Frontal cortex (tissue), 4 donors: ENCODE measurements around the gene GPHA2. TPM values are rescaled to one million over a fixed set of nuclear protein-coding genes. Genes with fewer than 3 reads are reported as not detected.

Experiments
- DNase-seq, 2 donors: peaks; one replicate each; pipeline ENCODE4 v3.0.0; 2012; ENCODE audit warnings: low spot score in 2 of 2
- FAIRE-seq: peaks from 2 replicates; lab custom pipeline; 2012; peaks lifted over from hg19 to GRCh38; lab: Jason Lieb, UNC
- total RNA-seq: library from RNA; depleted of rRNA; stranded (reverse); fragments of >200 nt; gene quantifications from one replicate; pipeline ENCODE4 v1.2.3, GENCODE V29; 2014
- donor health status: control.
- donor health status: control.
- donor health status: control.

GPHA2 gene
- total RNA-seq, 1 donor from 2014 or later: not detected

GRCh38 chr11:64914123-64914522 lies 21.6 kb downstream of the GPHA2 start:
- FAIRE-seq (no peak), DNase-seq (no peak)

DNA sequence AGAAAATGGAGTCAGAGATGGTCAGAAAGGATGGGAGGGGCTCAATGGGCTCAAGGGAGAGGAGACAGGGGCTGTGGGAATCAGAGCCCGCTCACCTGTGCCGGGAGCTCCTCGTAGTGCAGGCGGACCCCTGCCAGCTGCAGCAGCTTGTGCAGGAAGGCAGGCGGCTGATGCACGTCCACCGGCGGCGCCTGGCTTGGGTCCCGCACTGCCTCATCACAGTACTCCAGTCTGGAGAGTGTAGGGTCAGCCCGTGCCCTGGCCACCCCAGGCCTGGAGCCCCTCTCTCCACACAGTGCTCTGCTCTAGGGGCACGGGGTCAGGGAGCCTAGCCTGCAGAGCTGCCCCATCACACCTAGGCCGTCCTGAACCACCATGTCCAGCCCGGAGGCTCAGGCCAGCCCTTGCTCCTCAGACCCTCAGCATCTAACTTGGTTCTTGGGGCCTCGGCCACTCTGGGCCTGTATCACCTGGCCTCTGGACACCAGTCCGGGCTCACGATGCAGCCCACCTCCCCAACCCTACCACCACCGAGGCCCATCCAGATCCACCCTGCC lies 22.4 kb downstream of the GPHA2 start:
- no peak for FAIRE-seq
- no peak for DNase-seq

GRCh38 chr11:64911689-64912088 lies 24.0 kb downstream of the GPHA2 start:
- FAIRE-seq (no peak), DNase-seq (no peak)

DNA sequence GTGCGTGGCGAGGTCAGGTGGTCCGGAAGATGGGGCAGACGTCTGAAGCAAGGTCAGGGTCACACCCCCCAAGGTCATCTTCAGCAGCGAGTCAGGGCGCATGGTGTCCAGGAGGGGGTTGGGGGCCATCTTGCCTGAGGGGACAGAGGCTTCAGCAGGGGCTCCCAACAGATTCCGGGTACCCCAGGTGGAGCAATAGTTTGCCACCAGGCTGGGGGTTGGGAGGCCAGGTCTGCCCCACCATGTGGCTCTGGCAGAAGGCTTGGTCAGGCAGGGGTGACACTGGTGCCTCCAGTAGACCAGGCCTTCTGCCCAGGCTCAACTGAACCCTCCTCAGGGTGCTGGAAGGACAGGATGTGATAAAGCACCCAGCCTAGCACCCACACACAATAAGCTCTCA lies 24.6 kb downstream of the GPHA2 start:
- no peak for DNase-seq
- no peak for FAIRE-seq

DNA sequence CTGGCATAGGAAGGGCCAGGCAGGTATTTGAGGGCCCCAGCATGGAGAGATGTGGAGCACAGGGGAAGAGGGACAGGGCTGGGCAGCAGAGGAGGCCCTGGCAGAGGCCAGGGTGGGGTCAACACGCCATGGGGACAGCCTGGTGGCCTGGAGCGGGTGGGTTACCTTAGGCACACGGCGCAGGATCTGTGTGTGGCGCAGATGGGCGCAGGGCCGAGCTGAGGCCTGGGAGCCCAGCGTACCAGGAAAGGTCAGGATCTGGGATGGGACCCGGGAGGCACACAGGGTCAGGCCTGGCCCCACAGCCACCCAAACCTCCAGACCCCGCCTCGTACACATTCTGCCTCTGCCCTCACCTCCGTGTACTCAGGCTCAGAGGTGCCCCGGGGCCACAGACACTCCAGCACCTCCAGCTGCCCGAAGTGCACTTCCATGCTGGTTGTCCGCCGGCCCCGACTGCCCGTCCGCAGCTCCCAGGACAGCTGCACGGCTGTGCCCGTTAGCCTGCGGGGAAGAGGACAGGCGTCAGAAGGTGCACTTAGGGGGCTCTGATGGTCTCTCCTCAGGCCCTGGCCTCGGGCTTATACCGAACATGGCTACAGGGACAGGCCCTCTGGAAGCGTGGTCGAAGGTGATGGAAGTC lies 25.1 kb downstream of the GPHA2 start:
- DNase-seq (no peak), FAIRE-seq (no peak)

GRCh38 chr11:64909653-64910343 lies 25.9 kb downstream of the GPHA2 start:
- no peak for FAIRE-seq
- no peak for DNase-seq

- no peak for DNase-seq
- FAIRE-seq: no peak
Observed at GRCh38 chr11:64908766-64909165, 26.9 kb downstream of the GPHA2 start.

- DNase-seq (no peak), FAIRE-seq (no peak)
Observed at GRCh38 chr11:64906314-64906635, 29.4 kb downstream of the GPHA2 start.

GRCh38 chr11:64905516-64906313 lies 30.0 kb downstream of the GPHA2 start:
- FAIRE-seq (no peak), DNase-seq (no peak)

DNA sequence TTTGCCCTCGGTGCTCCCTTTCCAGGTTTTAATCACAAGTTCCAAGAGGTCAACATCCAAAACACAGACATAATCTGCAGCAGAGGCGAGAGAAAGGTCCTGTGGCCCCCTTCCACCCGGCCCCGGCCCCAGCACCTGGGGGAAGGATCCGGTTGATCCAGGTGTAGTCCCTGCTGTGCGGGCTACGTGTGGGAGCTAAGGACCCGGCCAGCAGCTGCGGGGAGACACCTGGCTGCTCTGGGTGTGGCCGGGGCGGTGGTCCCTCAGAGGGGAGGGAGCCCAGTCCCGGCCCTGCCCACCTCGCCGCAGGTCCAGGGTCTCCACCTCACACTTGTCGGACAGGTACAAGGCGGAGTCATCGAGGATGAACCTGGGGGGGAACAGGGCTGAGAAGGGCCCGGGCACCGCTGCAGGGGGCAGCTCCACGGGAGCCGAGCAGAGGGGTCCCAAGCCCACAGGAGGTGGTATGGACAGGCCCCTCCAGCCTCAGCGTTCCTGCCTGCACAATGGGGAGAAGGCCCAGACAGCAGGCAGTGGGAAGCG lies 32.3 kb downstream of the GPHA2 start:
- no peak for DNase-seq
- FAIRE-seq: no peak

GRCh38 chr11:64902102-64902900 lies 33.4 kb downstream of the GPHA2 start:
- no peak for DNase-seq
- FAIRE-seq: no peak

GRCh38 chr11:64900774-64901173 lies 34.9 kb downstream of the GPHA2 start:
- DNase-seq (no peak), FAIRE-seq (no peak)

DNA sequence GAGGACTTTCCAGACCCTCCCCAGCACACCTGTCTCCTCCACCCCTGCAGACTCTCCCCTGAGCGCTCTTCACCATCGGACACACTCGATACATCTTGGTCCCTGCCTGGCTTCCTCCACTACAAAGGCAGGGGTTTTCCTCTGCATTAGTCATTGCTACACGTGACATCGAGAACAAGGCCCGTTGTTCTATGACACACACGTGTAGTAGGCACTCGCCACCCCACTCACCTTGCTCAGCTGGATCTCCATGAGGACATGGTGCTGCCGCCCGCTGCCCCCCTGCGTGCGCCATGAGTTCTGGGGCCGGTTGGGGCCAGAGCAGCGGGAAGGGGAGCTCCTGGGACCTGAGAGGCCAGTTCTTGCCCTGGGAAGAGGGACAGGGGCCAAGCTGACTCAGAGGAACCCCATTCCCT lies 35.4 kb downstream of the GPHA2 start:
- DNase-seq: no peak
- FAIRE-seq: no peak

DNA sequence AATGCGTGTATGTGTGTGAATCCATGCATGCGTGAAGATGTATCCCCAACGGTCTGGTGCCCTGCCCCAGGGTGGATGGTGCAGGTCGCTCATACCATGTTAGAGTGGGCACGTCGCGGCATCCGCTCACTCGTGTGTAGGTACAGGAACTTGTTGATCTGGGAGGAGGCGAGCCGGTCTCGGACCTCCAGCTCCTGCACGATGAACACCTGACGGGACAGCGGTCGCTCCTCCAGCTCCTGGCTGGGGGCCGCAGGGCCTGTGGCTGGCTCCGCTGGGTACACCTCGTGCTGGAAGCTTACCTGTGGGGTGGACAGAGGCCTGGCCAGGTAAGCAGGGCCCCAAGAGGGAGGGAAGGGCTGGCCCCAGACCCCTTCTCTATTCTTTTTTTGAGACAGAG lies 37.2 kb downstream of the GPHA2 start:
- no peak for FAIRE-seq
- no peak for DNase-seq

- FAIRE-seq (no peak), DNase-seq (no peak)
Observed at GRCh38 chr11:64898076-64898445, 37.6 kb downstream of the GPHA2 start.

DNA sequence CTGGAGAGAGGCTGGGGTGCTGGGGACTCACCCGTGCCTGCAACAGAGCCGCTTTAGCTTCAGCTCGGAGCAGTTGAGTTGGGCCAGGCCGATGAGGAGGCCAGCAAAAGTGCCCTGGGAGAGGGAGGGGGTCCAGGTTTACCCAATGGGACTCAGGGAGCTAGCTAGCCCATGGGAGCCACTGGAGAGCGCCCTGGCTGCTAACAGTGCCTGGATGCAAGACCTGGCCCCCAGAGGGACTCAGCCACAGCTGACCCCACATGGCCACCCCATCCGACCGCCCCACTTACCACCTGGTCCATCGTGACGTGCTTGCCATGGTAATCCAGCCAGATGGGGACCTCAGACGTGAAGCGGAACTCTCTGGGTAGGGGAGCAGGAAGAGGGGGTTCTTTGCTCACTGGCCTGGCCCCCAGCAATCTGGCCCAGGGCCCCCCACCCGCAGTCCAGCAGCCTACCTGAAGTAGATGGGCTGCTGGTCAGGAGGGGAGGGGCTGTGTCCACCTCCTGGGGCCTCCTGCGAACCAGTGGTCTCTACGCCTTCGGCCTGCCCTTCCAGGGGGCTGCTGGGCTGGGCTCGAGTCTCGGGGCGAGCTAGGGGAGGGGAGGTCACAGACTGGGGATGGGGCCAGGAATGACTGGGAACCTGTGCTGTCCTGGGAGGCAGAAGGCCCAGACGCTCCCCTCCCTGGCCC lies 38.2 kb downstream of the GPHA2 start:
- DNase-seq (no peak), FAIRE-seq (no peak)

DNA sequence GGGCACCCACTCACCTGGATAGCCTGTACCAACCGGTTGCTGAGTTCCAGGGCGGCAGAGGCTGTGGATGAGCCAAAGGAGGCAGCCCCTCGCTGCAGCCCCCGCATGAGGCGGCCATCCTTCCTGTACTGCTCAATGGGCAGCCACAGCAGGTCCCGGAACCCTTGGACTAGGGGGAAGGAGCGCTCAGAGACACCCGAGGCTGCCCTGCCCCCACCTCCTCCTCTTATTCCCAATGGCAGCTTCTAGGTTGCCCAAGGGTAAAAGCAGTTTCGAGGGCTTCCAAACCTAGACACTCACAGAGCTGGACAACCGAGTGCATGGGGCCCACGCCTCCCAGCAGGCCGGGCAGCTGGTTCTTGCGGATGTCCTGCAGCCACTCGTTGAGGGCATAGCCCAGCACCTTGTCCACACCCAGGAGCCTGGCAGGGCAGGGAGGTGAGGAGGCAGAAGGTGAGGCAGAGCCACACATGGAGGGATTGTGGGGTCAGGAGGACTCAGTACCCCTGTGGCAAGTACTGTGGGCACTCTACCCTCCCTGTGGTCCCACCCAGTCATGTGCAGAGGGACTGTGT lies 39.2 kb downstream of the GPHA2 start:
- FAIRE-seq: no peak
- DNase-seq: no peak

DNA sequence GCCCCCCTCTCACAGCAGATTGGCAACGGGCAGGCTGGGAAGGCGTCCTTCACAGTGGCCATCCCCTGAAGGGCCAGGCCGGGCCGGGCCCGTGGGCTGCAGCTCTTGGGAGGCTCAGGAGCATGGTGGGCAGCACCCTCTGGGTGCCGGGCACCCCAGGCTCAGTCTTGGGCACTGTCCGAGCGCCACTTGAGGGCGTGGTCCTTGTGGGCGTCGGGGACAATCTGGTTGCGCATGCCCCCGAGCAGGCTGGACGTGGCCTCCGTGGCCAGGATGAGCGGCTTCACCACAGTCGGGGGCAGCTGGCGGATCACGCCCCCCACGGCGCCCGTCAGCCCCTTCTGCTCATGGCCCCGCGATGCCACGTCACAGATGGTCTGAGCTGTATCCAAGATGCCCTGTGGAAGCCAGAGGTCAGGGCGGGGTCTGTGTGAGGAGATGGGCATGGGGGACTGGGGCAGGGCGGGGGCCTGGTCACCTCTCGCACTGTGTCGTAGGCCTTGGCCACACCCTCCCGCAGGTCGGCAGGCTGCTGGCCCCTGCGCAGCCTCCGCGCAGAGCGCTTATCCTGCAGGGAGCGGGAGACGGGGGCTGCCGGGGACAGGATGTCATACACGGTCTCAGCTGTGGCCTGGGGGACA lies 40.8 kb downstream of the GPHA2 start:
- FAIRE-seq: no peak
- no peak for DNase-seq
